Activated naive CD4-positive, alpha-beta T cell treated with anti-CD3 and anti-CD28 coated beads, Interleukin-2, amount 50 U/mL, for 72 hours (primary cell): ENCODE measurements around the gene CCDC57. TPM values are rescaled to one million over a fixed set of nuclear protein-coding genes. Genes with fewer than 3 reads are reported as not detected.
A peak's percentile ranks its signal among the peaks of the same experiment; 100 is the strongest.
"Not testable (repeated sequence)": the region's sequence is repeated elsewhere in the genome, so short reads cannot be mapped to it uniquely, and the experiment has no call there.

Source experiments
- ATAC-seq, 2 donors: fragments of 150-1000 bp; cut with Tn5 transposase; 2 replicates each; pipeline ENCODE4 v1.10.0; 2021; ENCODE audit warnings: mild to moderate bottlenecking in 2 of 2, moderate library complexity in 2 of 2
- DNase-seq, 2 donors: peaks; one replicate each; pipeline ENCODE4 v3.0.0; 2021 to 2022; ENCODE audit warnings: low spot score in 2 of 2
- H3K27ac Mint-ChIP-seq, 2 donors: one replicate each; pipeline ENCODE4 v1.8.0; 2022; ENCODE audit warnings: mild to moderate bottlenecking in 2 of 2, mixed read lengths in 2 of 2
- H3K36me3 Mint-ChIP-seq, 2 donors: one replicate each; pipeline ENCODE4 v1.8.0; 2022; ENCODE audit warnings: mixed read lengths in 2 of 2
- H3K9me3 Mint-ChIP-seq, 2 donors: one replicate each; pipeline ENCODE4 v1.8.0; 2022; ENCODE audit warnings: mixed read lengths in 2 of 2
- total RNA-seq, 2 donors: library from RNA; stranded (reverse); gene quantifications; one replicate each; pipeline ENCODE4 v1.2.3, GENCODE V29; 2022

Gene CCDC57
- total RNA-seq, 2 donors from 2014 or later, result 34.6 to 51.3 TPM

GRCh38 chr17:82203920-82204319, 8.7 kb downstream of the CCDC57 start:
- Mint-ChIP-seq H3K9me3 (no peaks in the 10 kb centered on the region), H3K36me3 (no peaks in the 10 kb centered on the region), H3K27ac (no peak overlapping the region)
- ATAC-seq (no peak), DNase-seq (no peak)

- Mint-ChIP-seq H3K36me3 (peaks cover 0 to 7% of the 10 kb centered on the region in 2 donors), H3K27ac (no peak overlapping the region), H3K9me3 (no peaks in the 10 kb centered on the region)
- DNase-seq (no peak), ATAC-seq (no peak)
Measured at GRCh38 chr17:82202981-82203380, 9.7 kb downstream of the CCDC57 start.

GRCh38 chr17:82201498-82201910, 11.1 kb downstream of the CCDC57 start:
- DNase-seq (no peak), ATAC-seq (no peak)
- Mint-ChIP-seq H3K27ac (peak overlapping the region in 1 of 2 donors; percentile 32), H3K9me3 (no peaks in the 10 kb centered on the region), H3K36me3 (peaks cover 7 to 12% of the 10 kb centered on the region in 2 donors)

DNA sequence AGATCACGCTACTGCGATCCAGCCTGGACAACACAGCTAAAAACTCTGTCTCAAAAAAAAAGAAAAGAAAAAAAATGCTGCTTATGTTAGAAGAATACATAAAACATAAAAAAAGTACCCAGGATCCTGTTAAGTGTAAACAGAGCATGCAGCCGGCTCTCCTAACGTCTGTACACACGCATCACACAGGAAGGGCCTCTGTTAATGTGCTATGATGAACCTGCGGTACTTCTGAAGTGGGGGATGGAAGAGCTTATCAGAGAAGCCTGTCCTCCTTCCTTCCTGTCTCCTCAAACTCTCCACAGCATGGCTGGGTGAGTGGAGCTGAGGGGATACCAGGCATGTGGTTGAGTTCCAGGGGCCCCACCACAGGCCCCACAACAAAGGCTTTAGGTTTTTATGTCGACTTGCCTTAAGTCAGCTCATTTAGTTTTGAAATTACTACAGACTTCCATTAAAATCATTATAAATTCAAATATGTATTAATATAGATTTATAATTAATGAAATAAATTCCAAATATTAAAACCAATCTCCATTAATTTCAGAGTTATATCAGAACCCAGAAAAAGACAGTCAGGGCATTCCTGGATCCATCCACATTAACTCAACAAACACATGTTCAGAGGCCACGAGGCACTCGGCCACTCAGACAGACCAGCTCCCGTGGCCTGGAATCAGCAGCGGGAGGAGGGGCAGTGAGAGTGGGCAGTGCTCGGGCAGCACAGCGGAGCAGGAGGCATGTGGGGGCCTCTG, 11.7 kb downstream of the CCDC57 start:
- peak; percentile 66 to 71 for DNase-seq
- H3K36me3 Mint-ChIP-seq, result peaks cover 11 to 16% of the 10 kb centered on the region in 2 donors
- no peaks in the 10 kb centered on the region for H3K9me3 Mint-ChIP-seq
- peak; percentile 81 to 90 for ATAC-seq
- peak overlapping the region; percentile 56 to 70 for H3K27ac Mint-ChIP-seq

DNA sequence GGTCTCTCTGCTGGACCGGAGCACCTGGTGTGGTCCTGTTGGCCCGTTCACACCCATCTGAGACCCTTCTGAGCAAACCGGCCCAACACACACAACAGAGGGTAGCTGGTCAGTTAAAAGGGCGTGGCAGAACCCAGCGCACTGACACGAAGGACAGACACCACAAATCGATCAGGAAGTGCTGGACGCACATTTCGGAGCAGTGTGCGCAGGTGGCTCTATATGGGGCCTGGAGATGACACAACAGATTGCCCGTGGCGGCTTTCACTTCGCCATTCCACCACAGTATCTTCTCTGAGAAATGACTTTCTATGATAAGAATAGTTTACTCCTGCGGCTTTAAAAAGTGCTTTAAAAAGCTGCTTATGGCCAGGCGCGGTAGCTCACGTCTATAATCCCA, 12.5 kb downstream of the CCDC57 start:
- H3K36me3 Mint-ChIP-seq, result peaks cover 13 to 16% of the 10 kb centered on the region in 2 donors
- ATAC-seq (no peak), DNase-seq (no peak)
- peak overlapping the region; percentile 56 to 70 for H3K27ac Mint-ChIP-seq
- H3K9me3 Mint-ChIP-seq, result no peaks in the 10 kb centered on the region

DNA sequence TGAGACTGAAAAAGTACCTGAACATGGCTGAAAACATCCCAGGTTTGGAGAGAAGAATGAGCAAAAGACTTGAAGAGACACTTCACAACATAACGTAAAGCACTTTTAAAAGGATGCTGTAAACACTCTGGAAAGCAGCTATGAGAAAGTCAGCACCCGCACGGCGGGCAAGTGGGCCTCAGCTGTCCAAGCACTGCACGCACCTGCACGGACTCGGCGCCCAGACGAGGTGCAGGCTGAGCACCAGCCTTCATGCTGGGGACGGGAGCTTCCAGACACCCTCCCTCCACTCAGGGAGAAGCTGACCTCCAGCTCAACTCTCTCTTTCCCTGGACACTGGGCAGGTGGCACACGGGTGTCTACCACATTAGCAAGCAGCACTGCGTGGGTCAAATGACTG, 13.1 kb downstream of the CCDC57 start:
- DNase-seq, result no peak
- H3K36me3 Mint-ChIP-seq, result peaks cover 16 to 18% of the 10 kb centered on the region in 2 donors
- no peak overlapping the region for H3K27ac Mint-ChIP-seq
- ATAC-seq, result no peak
- H3K9me3 Mint-ChIP-seq, result no peaks in the 10 kb centered on the region

DNA sequence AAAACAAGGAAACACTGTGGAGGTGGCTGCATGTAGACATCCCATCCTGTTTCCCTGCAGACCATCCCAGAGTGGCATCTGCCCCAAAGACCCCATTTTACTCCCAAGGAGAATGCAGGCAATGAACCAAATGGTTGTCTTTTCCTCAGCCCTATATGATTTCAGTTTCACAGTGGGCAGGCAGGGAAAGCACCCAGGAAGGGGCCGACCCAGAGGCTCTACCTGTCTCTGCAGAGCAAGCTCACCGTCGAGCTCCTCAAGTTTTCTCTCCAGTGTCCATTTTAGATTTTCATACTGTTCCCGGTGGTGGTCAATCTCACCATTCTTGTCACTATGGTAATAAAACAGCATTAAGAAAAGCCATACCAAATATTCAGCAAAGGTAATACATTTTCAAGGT, 14.6 kb downstream of the CCDC57 start:
- peak in 1 of 2 donors; percentile 22 for ATAC-seq
- H3K9me3 Mint-ChIP-seq, result no peaks in the 10 kb centered on the region
- DNase-seq, result no peak
- peaks cover 16 to 22% of the 10 kb centered on the region in 2 donors for H3K36me3 Mint-ChIP-seq
- H3K27ac Mint-ChIP-seq, result no peak overlapping the region

DNA sequence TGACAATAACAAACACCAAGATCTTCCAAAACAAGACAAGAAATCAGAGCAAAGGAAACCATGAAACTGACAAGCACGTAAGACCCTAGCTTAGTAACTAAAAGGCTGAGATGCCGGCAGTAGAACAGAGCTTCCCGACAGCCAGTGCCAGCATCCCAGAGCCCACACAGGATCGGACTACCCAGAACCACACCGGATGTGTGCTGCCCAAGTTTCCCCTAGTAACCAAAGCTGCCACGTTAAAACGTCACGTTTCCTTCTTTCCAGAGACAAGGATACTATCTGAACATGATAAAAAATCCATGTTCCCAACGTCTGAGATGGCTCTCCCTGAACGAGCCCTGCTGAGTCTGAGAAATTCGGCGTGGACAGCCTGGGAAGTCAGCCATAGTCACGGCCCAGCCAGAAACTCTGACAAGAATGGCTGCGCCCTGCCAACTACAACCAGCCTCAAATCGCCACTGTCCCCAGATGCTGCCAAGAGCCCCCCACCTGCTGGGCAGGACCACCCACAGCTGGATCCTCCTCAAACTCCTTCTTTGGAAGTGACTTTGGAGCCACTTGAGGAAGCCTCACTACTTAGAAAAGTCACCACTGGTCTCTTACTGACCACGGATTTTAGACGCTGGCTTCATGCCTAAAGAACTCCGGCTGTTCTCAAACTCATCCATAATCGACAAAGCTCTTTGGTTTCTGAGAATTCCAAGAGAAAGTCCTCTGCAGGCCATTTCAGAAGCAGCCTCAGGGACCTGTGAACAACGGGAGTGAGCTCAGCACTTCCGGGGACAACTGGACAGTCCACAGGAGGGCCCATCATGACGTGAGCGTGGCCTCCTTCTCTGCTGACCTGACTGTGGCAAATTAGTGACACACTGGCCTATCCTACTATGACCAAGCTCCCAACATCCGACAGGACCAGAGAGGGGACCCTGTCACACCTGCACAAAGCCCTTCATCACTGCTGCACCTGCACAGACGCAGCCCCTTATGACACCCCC, 16.7 kb downstream of the CCDC57 start:
- H3K36me3 Mint-ChIP-seq, result peaks cover 16 to 22% of the 10 kb centered on the region in 2 donors

GRCh38 chr17:82194765-82195164, 17.9 kb downstream of the CCDC57 start:
- DNase-seq (no peak), ATAC-seq (no peak)
- no peaks in the 10 kb centered on the region for H3K9me3 Mint-ChIP-seq
- H3K27ac Mint-ChIP-seq, result no peak overlapping the region
- peaks cover 16 to 22% of the 10 kb centered on the region in 2 donors for H3K36me3 Mint-ChIP-seq

More for the DNA sequence above, 16.7 kb downstream of the CCDC57 start:
- ATAC-seq, result no peak
- DNase-seq, result no peak
- Mint-ChIP-seq H3K27ac (no peak overlapping the region), H3K9me3 (no peaks in the 10 kb centered on the region)

DNA sequence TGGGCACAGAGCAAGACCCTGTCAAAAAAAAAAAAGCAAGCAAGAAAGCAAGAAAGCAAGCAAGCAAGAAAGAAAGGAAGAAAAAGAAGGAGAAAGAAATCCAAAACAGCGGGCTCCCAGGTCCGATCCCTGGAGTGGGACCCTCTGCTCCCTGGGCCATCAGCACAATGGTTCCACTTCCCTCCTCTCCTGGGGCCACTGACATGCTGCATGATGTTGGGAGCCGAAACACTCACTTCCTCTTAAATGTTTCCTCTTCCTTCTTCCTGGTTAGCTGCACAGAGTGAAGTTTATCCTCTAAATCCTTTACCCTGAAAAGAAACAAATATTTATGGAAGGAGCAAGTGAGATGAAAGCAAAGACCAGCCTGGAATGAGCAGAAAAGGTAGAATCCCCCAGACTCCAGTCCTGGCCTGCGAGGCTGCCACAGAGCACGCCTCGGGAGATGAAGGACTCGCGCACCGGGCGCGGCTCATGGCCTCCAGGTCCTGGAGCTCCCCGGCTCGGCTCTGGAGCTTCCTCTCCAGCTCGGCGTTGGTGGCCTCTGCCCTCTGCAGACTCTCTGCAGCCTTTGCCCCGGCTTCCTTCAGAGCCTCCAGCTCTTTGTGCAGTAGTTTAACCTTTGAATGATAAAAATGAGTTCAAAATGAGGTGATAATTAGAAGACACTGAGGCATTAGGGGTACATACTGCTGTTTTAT, 19.0 kb downstream of the CCDC57 start:
- Mint-ChIP-seq H3K27ac (no peak overlapping the region), H3K9me3 (no peaks in the 10 kb centered on the region), H3K36me3 (peaks cover 16 to 22% of the 10 kb centered on the region in 2 donors)
- DNase-seq (no peak), ATAC-seq (no peak)

- not testable (repeated sequence) for H3K27ac Mint-ChIP-seq, ATAC-seq, DNase-seq, H3K9me3 Mint-ChIP-seq
- peaks cover 10 to 22% of the 10 kb centered on the region in 2 donors for H3K36me3 Mint-ChIP-seq
Measured at GRCh38 chr17:82193050-82193449, 19.6 kb downstream of the CCDC57 start.

DNA sequence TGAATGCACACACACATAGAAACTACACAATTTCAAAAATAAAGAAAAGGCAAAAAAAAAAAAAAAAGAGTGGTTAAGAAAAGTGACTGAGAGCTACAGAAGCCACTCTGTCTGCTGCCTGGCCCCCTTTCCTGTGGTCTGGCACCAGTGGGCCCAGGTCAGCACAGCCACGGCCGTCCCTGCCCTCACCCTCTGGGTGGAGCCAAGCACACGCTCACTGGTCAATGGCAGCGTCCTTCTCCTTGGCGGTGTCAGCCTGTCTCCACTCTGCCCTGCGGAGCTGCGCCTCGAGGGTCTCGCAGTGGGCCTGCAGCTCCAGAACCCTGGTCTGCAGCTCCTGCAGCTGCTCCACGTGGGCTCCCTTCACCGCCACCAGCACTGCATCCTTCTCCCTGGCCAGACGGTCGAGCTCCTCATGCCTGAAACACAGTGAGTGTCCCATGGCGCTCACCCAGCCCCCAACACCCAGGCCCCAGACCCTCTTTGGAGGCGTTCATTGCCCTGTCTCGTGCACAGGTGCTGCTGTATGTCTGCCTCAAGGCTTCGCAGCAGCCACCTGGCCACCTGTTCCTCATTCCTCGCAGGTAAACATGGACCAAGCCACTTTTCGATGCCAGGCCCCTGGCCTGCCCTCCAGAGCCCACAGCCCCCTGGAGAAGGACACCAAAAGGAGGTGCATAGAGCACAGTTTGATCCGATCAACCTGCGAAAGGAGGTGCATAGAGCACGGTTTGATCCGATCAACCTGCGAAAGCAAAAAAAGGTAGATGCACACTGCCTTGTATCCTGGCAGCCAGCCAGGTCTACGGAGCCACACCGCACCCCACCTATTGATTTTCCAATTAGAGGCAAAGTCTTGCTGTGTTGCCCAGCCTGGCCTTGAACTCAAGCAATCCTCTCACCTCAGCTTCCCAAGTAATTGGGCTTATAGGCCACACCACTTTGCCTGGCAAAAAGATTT, 24.4 kb downstream of the CCDC57 start:
- DNase-seq, result no peak
- Mint-ChIP-seq H3K27ac (no peak overlapping the region), H3K9me3 (no peaks in the 10 kb centered on the region), H3K36me3 (no peaks in the 10 kb centered on the region)
- no peak for ATAC-seq

GRCh38 chr17:82187500-82187899, 25.1 kb downstream of the CCDC57 start:
- Mint-ChIP-seq H3K27ac (no peak overlapping the region), H3K9me3 (no peaks in the 10 kb centered on the region), H3K36me3 (no peaks in the 10 kb centered on the region)
- ATAC-seq (no peak), DNase-seq (no peak)

DNA sequence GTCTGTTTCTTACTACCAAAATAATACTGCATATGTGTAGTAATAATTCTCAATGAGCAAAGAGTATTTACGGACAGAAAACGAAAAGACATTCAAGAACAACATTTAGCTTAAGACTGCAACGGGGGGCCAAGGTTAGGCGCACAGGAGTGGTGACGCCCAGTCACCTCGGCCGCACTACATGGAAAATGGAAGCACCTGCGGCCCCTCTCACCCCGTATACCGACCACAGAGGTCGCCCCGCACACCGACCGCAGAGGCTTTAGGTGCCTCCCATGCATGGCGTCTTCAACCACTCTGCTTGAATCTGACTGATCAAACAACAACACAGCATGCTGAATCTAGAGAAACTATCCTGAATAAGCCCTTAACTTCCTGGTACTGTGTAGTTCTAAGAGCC, 26.4 kb downstream of the CCDC57 start:
- Mint-ChIP-seq H3K36me3 (no peaks in the 10 kb centered on the region), H3K9me3 (no peaks in the 10 kb centered on the region), H3K27ac (peak overlapping the region in 1 of 2 donors; percentile 68)
- DNase-seq (no peak), ATAC-seq (no peak)

- DNase-seq, result no peak
- Mint-ChIP-seq H3K36me3 (no peaks in the 10 kb centered on the region), H3K27ac (no peak overlapping the region), H3K9me3 (no peaks in the 10 kb centered on the region)
- ATAC-seq, result no peak
Measured at GRCh38 chr17:82184761-82185160, 27.9 kb downstream of the CCDC57 start.
